ENCODE measurements around the gene PCBD1. TPM values are rescaled to one million over a fixed set of nuclear protein-coding genes. Genes with fewer than 3 reads are reported as not detected.

The PCBD1 gene
- total RNA-seq, 1 experiment from 2014 or later = 39.7 TPM

GRCh38 chr10:70923696-70924095, 35.3 kb upstream of the PCBD1 start:
- no peak overlapping the region for H2BK15ac ChIP-seq (ENCODE audit: low read depth, low read length)
- H4K20me1 ChIP-seq (ENCODE audit: control insufficient read depth, insufficient read depth, insufficient read length) = no peaks in the 10 kb centered on the region
- no peak overlapping the region for H3T11ph ChIP-seq (ENCODE audit: low read length)
- no peak for TF ChIP-seq CTCF (conservative IDR thresholded peaks at IDR 0.05)
- no peak overlapping the region for H2AFZ ChIP-seq (ENCODE audit: low read length)
- H3K79me1 ChIP-seq (ENCODE audit: insufficient read depth, low read depth, low read length, poor library complexity, severe bottlenecking) = no peaks in the 10 kb centered on the region
- H3K4me2 ChIP-seq (ENCODE audit: insufficient read depth, insufficient read length, low read length) = no peak overlapping the region
- no peaks in the 10 kb centered on the region for H3K9me3 ChIP-seq (ENCODE audit: control insufficient read depth, low read depth, low read length)
- no peaks in the 10 kb centered on the region for H3K36me3 Mint-ChIP-seq (ENCODE audit: insufficient read depth in 1 of 3, low read depth in 3 of 3)
- H3K4me1 Mint-ChIP-seq = peaks cover 2 to 3% of the 10 kb centered on the region in 2 experiments
- H3K18ac ChIP-seq (ENCODE audit: insufficient read length, low read depth, low read length) = no peak overlapping the region
- no peak overlapping the region for H2BK20ac ChIP-seq (ENCODE audit: low read depth, low read length, poor library complexity, severe bottlenecking)
- DNase-seq = no peak
- H4K8ac ChIP-seq (replicated peaks; ENCODE audit: insufficient read length, low read depth, low read length) = no peak overlapping the region
- H2BK120ac ChIP-seq (ENCODE audit: low read depth, low read length, poor library complexity, severe bottlenecking) = no peak overlapping the region
- no peak overlapping the region for H3K4ac ChIP-seq (ENCODE audit: low read depth, low read length)
- no peak overlapping the region for H3K27ac ChIP-seq (ENCODE audit: insufficient read length, low read depth, low read length)
- no peak overlapping the region for H4K5ac ChIP-seq (ENCODE audit: insufficient read length, low read depth, low read length)
- no peak overlapping the region for H2BK12ac ChIP-seq (ENCODE audit: insufficient read length, low read depth, low read length)
- H3K27me3 Mint-ChIP-seq (ENCODE audit: low read depth) = peaks cover 15% of the 10 kb centered on the region
- no peaks in the 10 kb centered on the region for H3K27me3 ChIP-seq (ENCODE audit: insufficient read depth, low read length)
- no peak overlapping the region; a peak in 1 of 7 replicates for H3K27ac Mint-ChIP-seq
- no peak overlapping the region for H2BK5ac ChIP-seq (ENCODE audit: insufficient read length, low read length)
- no peak overlapping the region for H2AK5ac ChIP-seq (ENCODE audit: insufficient read length, low read length)
- H3K4me1 ChIP-seq (ENCODE audit: insufficient read depth, low read length) = no peaks in the 10 kb centered on the region
- no peak overlapping the region for H3K56ac ChIP-seq (ENCODE audit: insufficient read length, low read depth, low read length)
- no peak overlapping the region; a peak in 1 of 5 replicates for H3K4me3 Mint-ChIP-seq
- H3K23me2 ChIP-seq (ENCODE audit: insufficient read length, low read depth, low read length, poor library complexity, severe bottlenecking) = no peaks in the 10 kb centered on the region
- no peak overlapping the region for H3K14ac ChIP-seq (ENCODE audit: insufficient read depth, low read length)
- no peak overlapping the region for H3K9ac ChIP-seq (ENCODE audit: extremely low read depth, insufficient read length, low read length)
- H3K23ac ChIP-seq (ENCODE audit: insufficient read length, low read depth, low read length) = no peak overlapping the region
- H3K9me3 Mint-ChIP-seq = no peaks in the 10 kb centered on the region
- WGBS (ENCODE audit: extremely low coverage, insufficient read length, low lambda C conversion rate) = no CpG with 5 or more reads among the region's 8 CpGs
- no peak overlapping the region for H4K91ac ChIP-seq (ENCODE audit: insufficient read length, low read depth, low read length)
- H3K79me2 ChIP-seq (ENCODE audit: insufficient read depth, low read length) = no peaks in the 10 kb centered on the region

Data from H9 (cell line).